AG09319 (cell line): ENCODE data around the gene NLRP3.

ENCODE experiments used
- DNase-seq: peaks from one replicate; pipeline ENCODE4 v3.0.0-alpha.2; 2010; ENCODE audit warnings: low read depth; ENCODE audit errors: extremely low read depth
- TF ChIP-seq, protein P1 (sequence below): IDR thresholded peaks from 2 replicates; pipeline ENCODE4 v1.5.1; 2011; ENCODE audit warnings: low read depth, mild to moderate bottlenecking, inconsistent platforms, low read length, moderate library complexity

Gene NLRP3

GRCh38 chr1:247431643-247432042 is 15.7 kb downstream of the NLRP3 start:
- no peak for DNase-seq
- TF ChIP-seq, protein P1, sequence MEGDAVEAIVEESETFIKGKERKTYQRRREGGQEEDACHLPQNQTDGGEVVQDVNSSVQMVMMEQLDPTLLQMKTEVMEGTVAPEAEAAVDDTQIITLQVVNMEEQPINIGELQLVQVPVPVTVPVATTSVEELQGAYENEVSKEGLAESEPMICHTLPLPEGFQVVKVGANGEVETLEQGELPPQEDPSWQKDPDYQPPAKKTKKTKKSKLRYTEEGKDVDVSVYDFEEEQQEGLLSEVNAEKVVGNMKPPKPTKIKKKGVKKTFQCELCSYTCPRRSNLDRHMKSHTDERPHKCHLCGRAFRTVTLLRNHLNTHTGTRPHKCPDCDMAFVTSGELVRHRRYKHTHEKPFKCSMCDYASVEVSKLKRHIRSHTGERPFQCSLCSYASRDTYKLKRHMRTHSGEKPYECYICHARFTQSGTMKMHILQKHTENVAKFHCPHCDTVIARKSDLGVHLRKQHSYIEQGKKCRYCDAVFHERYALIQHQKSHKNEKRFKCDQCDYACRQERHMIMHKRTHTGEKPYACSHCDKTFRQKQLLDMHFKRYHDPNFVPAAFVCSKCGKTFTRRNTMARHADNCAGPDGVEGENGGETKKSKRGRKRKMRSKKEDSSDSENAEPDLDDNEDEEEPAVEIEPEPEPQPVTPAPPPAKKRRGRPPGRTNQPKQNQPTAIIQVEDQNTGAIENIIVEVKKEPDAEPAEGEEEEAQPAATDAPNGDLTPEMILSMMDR: no peak

DNA sequence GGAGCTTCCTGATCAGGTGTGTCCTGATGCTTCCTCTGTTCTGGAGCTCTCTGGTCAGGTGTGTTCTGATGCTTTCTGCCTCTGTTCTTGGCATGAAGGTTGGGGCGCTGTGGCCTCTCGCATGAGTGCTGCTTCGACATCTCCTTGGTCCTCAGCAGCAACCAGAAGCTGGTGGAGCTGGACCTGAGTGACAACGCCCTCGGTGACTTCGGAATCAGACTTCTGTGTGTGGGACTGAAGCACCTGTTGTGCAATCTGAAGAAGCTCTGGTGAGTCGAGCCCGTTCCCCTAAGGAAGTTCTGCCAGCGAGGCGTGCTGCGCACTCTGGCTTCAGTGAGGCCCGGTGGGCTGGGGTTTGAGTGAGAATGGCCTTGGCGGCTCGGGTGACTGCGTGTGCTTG is 18.0 kb downstream of the NLRP3 start:
- TF ChIP-seq, protein P1: no peak
- no peak for DNase-seq

DNA sequence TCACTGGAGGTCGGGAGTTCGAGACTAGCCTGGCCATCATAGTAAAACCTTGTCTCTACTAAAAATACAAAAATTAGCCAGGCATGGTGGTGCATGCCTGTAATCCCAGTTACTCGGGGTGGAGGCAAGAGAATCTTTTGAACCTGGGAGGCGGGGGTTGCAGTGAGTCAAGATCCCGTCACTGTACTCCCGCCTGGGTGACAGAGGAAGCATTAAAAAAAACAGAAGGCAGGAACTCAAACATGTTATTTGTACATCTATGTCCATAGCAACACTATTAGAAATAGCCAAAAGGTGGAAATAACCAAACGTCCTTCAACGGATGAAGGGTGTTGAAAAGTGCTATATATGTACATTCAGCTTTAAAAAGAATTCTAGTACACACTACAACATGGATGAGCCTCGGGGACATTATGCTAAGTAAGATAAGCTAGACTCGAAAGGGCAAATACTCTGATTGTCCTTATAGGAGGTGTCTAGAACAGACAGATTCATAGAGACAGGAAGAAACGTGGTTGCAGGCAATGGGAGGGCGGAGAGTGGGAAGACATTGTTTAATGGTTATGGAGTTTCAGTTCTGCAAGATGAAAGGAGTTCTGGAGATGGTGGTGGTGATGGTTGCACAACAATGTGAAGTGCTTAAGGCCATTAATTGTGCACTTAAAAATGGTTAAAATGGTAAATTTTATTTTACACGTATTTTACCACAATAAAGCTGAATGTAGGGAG is 19.2 kb downstream of the NLRP3 start:
- TF ChIP-seq, protein P1: no peak
- DNase-seq: no peak

DNA sequence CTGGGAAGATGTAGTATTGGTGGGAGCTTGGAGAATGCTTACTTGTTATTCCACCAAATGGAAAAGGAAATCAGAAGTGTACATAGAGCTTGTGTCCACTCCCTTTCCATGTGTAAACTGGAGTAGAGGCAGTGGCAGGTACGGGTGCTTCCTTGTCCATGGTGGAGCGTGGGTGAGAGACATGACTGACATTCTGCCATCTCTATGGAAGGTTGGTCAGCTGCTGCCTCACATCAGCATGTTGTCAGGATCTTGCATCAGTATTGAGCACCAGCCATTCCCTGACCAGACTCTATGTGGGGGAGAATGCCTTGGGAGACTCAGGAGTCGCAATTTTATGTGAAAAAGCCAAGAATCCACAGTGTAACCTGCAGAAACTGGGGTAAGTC is 19.8 kb downstream of the NLRP3 start:
- DNase-seq: no peak
- TF ChIP-seq, protein P1: no peak

DNA sequence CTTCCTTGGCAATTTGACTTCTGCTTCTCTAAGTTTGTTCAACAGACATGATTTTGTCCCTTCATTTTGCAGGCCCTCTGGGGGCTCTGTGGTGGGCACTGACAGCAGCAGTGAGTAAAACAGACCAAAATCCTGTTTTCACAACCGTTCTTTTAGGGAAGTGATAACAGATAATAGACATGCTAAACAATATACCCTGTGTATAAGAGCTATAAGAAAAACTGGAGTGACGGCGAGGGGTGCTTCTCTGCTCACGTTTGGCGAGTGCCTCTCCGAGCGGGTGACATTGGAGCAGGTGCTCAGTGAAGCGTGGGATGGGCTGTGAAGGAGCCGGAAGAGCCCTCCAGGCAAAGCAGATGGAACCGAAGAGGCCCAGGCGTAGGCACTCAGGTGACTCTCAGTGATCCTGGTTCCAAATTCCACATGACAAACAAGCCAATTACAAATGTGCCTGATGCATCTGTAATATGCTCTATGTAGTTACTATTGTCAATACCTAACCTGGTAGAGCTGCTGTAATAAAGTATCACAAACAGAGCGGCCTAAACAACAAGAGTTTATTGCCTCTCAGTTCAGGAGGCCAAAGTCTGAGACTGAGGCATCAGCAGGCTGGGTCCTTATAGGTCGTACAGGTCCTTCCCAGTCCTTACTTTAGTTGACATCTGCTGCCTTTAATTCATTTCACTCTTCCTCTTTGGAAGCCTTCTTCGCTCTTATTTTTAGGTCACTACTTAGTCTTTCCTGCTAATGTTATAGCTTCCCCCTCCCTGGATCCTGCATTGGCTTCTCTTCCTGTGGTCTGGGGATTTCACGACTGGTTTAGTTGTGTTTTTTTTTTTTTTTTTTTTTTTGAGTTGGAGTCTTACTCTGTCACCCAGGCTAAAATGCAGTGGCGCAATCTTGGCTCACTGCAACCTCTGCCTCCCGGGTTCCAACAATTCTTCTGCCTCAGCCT is 21.9 kb downstream of the NLRP3 start:
- DNase-seq: no peak
- TF ChIP-seq, protein P1: no peak

DNA sequence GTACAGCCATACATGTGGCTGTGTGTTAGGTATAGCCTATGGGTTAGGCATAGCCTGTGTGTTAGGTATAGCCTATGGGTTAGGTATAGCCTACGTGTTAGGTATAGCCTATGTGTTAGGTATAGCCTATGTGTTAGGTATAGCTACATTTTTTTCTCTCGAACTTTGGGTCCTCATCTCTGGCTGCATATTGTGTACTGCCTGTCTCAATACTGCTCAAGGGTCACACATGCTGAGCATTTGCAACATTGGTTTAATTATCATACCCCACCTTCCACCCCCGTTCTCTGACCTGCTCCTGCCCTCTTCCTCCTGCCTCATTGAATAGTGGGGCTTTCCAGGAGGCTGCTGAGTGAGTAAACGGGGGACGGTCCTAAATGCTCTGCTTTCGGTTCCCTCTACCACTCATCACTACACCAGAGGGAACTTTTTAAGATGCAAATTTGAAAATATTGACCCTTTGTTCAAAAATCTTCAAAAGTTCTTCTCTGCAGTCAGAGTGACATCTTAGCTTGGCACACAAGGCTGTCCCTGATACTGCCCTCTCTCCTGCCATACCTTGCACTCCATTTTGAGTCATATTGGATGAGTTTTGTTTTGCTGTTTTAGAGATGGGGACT is 24.1 kb downstream of the NLRP3 start:
- no peak for DNase-seq
- TF ChIP-seq, protein P1: no peak
